NCI-H187 (cell line): Measurements from ENCODE around the gene BRAP.
"Not testable (repeated sequence)": the region's sequence is repeated elsewhere in the genome, so short reads cannot be mapped to it uniquely, and the experiment has no call there.

ENCODE experiments used
- DNase-seq, 2 experiments: peaks; one replicate each; lab custom pipeline; 2025; lab: John Stamatoyannopoulos, UW

Gene BRAP

GRCh38 chr12:111677186-111677585, 8.6 kb downstream of the BRAP start:
- DNase-seq = no peak

- no peak for DNase-seq
These were observed 12.3 kb downstream of the BRAP start for GRCh38 chr12:111673503-111673902.

- no peak for DNase-seq
These were observed 12.9 kb downstream of the BRAP start for GRCh38 chr12:111672822-111673381.

GRCh38 chr12:111664961-111665865, 20.5 kb downstream of the BRAP start:
- no peak for DNase-seq

- DNase-seq = no peak
These were observed 21.3 kb downstream of the BRAP start for GRCh38 chr12:111664499-111664898.

- DNase-seq = no peak
These were observed 29.7 kb downstream of the BRAP start for GRCh38 chr12:111656016-111656415.

- DNase-seq = no peak
These were observed 30.4 kb downstream of the BRAP start for GRCh38 chr12:111655356-111655755.

- DNase-seq = no peak
These were observed 32.2 kb downstream of the BRAP start for GRCh38 chr12:111653596-111653995.

GRCh38 chr12:111652530-111652929, 33.2 kb downstream of the BRAP start:
- not testable (repeated sequence) for DNase-seq

- no peak for DNase-seq
These were observed 34.8 kb downstream of the BRAP start for GRCh38 chr12:111650912-111651311.

- no peak for DNase-seq
These were observed 40.3 kb downstream of the BRAP start for GRCh38 chr12:111645433-111645832.

- no peak for DNase-seq
These were observed 42.3 kb downstream of the BRAP start for GRCh38 chr12:111643427-111643826.

- DNase-seq = no peak
These were observed 42.9 kb downstream of the BRAP start for GRCh38 chr12:111642681-111643426.

- DNase-seq = no peak
These were observed 45.2 kb downstream of the BRAP start for GRCh38 chr12:111640506-111640905.

- no peak for DNase-seq
These were observed 47.2 kb downstream of the BRAP start for GRCh38 chr12:111638556-111638955.

GRCh38 chr12:111636209-111636945, 49.4 kb downstream of the BRAP start:
- DNase-seq = no peak

- no peak for DNase-seq
These were observed 50.2 kb downstream of the BRAP start for GRCh38 chr12:111635524-111635923.

GRCh38 chr12:111628505-111629260, 57.1 kb downstream of the BRAP start:
- no peak for DNase-seq

GRCh38 chr12:111626230-111626629, 59.5 kb downstream of the BRAP start:
- no peak for DNase-seq

- DNase-seq = no peak
These were observed 61.2 kb downstream of the BRAP start for GRCh38 chr12:111624540-111624939.

- DNase-seq = not testable (repeated sequence)
These were observed 67.9 kb downstream of the BRAP start for GRCh38 chr12:111617841-111618240.
